ENCODE measurements around the gene TIGD3.
A peak's percentile ranks its signal among the peaks of the same experiment; 100 is the strongest.
"Not testable (repeated sequence)": the region's sequence is repeated elsewhere in the genome, so short reads cannot be mapped to it uniquely, and the experiment has no call there.

TIGD3 gene

GRCh38 chr11:65327021-65327420, 27.5 kb upstream of the TIGD3 start:
- DNase-seq = no peak

GRCh38 chr11:65329478-65329877, 25.1 kb upstream of the TIGD3 start:
- DNase-seq = peak; percentile 56

- peak; percentile 97 for DNase-seq
Observed at GRCh38 chr11:65329944-65330403, 24.6 kb upstream of the TIGD3 start.

- DNase-seq = no peak
Observed at GRCh38 chr11:65330544-65330943, 24.0 kb upstream of the TIGD3 start.

- DNase-seq = not testable (repeated sequence)
Observed at GRCh38 chr11:65332591-65332990, 22.0 kb upstream of the TIGD3 start.

GRCh38 chr11:65334696-65335295, 19.8 kb upstream of the TIGD3 start:
- DNase-seq = no peak

- DNase-seq = no peak
Observed at GRCh38 chr11:65338676-65339075, 15.9 kb upstream of the TIGD3 start.

- DNase-seq = no peak
Observed at GRCh38 chr11:65340226-65340625, 14.3 kb upstream of the TIGD3 start.

- no peak for DNase-seq
Observed at GRCh38 chr11:65341856-65342255, 12.7 kb upstream of the TIGD3 start.

- no peak for DNase-seq
Observed at GRCh38 chr11:65351511-65351910, 3.0 kb upstream of the TIGD3 start.

GRCh38 chr11:65352783-65353182, 1.8 kb upstream of the TIGD3 start:
- peak; percentile 37 for DNase-seq

GRCh38 chr11:65353376-65353775, 1.2 kb upstream of the TIGD3 start:
- DNase-seq = no peak

- DNase-seq = no peak
Observed at GRCh38 chr11:65353900-65354264, 669 bp upstream of the TIGD3 start.

- DNase-seq = peak; percentile 79
Observed at GRCh38 chr11:65355013-65355775, 643 bp downstream of the TIGD3 start.

GRCh38 chr11:65355776-65356393, 1.3 kb downstream of the TIGD3 start:
- no peak for DNase-seq

GRCh38 chr11:65356394-65356972, 1.9 kb downstream of the TIGD3 start:
- DNase-seq = no peak

- no peak for DNase-seq
Observed at GRCh38 chr11:65357856-65358356, 3.4 kb downstream of the TIGD3 start.

GRCh38 chr11:65362320-65362931, 7.9 kb downstream of the TIGD3 start:
- peak; percentile 73 for DNase-seq

GRCh38 chr11:65362966-65363365, 8.4 kb downstream of the TIGD3 start:
- peak; percentile 27 for DNase-seq

GRCh38 chr11:65363770-65364169, 9.2 kb downstream of the TIGD3 start:
- no peak for DNase-seq

GRCh38 chr11:65366340-65366773, 11.8 kb downstream of the TIGD3 start:
- DNase-seq = peak; percentile 73

- no peak for DNase-seq
Observed at GRCh38 chr11:65370659-65371049, 16.1 kb downstream of the TIGD3 start.
